ENCODE results near the gene EN2. TPM values are rescaled to one million over a fixed set of nuclear protein-coding genes. Genes with fewer than 3 reads are reported as not detected.

Gene EN2
- total RNA-seq, 2 donors from 2014 or later = not detected

DNA sequence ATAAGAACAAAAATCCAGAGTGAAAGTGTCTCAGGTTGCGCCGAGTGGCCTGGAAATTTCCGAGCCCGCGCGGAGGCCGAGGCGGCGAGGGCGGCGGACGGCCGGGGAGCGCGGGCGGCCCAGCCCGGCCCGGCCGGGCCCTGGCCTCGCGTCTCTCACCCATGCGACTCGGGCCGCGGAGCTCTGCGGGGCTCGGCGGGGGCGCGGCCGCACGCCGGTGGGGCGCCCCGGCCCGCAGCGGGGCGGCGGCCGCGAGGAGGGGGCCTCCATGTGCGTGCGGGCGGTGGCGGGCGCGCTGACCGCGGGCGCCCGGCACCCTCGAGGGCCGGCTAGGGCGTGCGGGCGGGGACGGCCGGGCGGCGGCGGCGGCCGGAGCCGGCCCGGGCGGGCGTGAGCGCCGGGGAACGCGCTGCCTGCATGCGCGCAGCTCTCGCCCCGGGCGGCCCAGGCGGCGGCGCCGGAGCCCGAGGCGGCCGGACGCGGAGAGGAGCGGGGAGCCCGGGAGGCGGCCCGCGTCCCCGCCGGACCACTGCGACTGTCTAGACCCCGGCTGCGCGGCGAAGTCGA, 302 bp upstream of the EN2 start:
- Mint-ChIP-seq H3K4me3 (peak overlapping the region; percentile 87), H3K36me3 (ENCODE audit: low read depth) (peaks cover 6% of the 10 kb centered on the region), H3K4me1 (peaks cover 26% of the 10 kb centered on the region), H3K27me3 (peaks cover 72% of the 10 kb centered on the region), H3K27ac (no peak overlapping the region)
- no peaks in the 10 kb centered on the region for H3K9me3 ChIP-seq (ENCODE audit: control insufficient read depth, low read length, poor library complexity, severe bottlenecking)
- DNase-seq = no peak
- peak; percentile 20 for ATAC-seq

DNA sequence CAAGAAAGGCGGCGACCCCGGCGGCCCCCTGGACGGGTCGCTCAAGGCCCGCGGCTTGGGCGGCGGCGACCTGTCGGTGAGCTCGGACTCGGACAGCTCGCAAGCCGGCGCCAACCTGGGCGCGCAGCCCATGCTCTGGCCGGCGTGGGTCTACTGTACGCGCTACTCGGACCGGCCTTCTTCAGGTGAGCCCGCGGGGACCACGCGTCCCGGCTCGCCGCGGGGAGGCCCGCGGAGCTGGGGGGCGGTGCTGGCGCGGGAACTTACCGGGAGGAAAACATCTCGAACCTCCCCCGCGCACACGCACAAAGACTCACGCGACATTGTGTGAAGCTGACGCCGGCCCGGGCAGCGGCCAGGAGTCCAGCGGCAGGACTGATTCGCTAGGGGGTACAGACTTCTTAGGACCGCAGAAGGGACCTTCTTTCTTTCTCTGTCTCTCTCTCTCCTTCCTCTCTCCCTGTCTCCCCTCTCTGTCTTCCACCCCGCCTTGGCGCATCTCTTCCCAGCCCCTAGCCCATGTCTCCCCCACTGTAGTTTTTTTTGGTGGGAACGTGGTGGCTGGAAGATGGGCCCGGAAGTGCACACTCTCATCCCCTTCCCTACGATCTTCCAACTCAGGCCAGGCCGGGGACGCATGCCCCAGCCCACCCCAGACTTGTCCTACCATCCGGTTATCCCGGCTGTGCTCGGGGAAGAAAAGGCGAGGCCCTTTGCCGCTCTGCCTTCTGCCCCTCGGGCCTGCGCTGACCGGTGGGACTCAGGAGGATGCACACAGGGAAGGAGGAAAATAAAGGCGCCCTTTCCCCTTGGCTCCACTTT, 1.2 kb downstream of the EN2 start:
- no peak for ATAC-seq
- no peaks in the 10 kb centered on the region for H3K9me3 ChIP-seq (ENCODE audit: control insufficient read depth, low read length, poor library complexity, severe bottlenecking)
- no peak overlapping the region for H3K27ac Mint-ChIP-seq
- peak overlapping the region; percentile 84 for H3K4me3 Mint-ChIP-seq
- DNase-seq = no peak
- H3K36me3 Mint-ChIP-seq (ENCODE audit: low read depth) = peaks cover 10% of the 10 kb centered on the region
- peaks cover 26% of the 10 kb centered on the region for H3K4me1 Mint-ChIP-seq
- H3K27me3 Mint-ChIP-seq = peaks cover 76% of the 10 kb centered on the region

DNA sequence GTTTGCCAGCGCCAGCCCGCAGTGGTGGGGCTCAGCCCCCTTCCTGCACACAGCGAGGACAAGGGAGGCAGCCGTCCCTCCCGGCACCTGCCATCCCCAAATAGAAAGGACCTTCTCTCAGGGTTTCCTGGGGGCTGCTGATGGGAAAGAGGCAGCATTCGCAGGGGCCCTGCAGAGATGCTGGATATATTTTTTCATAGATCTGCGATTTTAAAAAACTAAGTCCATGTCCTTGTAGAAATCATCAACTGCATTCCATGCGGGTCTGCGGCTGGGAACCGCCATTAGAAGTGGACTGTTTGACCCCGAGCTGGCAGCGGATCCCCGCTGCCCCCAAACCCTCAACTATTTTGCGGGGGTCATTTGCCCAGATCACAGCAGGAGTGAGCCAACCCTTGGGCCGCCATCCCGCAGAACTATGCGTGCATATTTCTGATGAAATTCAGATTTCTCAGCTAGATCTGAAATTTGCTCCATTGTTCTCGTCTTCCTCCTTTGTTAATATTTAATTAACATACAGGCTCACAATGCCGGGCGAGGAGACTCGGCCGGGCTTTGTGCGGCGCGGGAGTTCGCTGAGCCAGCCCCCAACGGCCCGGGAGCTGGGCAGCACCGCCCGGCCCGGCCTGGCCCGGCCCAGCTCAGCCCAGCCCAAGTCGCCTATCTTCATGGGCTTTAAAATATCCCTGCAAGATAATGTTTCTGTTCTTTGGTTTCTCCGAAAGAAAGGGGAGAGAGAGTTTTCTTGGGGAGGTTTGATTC, 2.0 kb downstream of the EN2 start:
- Mint-ChIP-seq H3K36me3 (ENCODE audit: low read depth) (peaks cover 10% of the 10 kb centered on the region), H3K4me1 (peaks cover 22% of the 10 kb centered on the region), H3K27ac (no peak overlapping the region), H3K27me3 (peaks cover 73% of the 10 kb centered on the region), H3K4me3 (peak overlapping the region; percentile 84)
- H3K9me3 ChIP-seq (ENCODE audit: control insufficient read depth, low read length, poor library complexity, severe bottlenecking) = no peaks in the 10 kb centered on the region
- ATAC-seq (no peak), DNase-seq (no peak)

DNA sequence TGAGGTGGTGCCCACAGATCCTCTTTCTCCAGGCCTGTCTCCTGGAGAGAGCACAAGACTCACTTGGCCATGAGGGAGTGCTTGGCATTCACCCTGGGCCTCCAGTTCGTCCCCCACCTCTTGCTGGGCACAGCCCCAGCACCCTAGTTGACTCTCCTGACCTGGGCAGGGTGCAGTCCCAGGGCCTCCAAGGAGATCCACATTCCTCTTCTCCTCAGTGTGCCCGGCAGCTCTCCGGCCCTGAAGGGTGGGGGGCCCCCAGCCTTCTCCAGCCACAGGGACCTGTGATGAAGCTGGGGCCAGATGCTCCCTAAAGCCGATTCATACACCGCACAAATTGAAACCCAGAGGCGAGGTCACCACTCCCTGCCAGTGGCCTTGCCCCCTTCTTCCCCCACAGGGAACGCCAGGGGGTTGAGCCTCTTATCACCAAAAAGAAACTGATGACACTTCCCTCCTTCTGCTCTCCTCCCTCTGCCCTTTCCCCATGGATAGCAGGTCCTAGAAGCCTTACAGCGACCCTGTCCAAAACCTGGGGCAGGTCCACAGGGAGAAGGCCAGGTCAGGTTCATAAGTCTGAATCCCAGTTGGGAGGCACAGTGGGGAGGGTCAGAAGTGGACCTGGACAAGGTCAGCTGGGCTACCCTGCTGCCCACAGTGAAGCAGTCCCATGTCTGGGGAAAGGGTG, 3.1 kb downstream of the EN2 start:
- Mint-ChIP-seq H3K36me3 (ENCODE audit: low read depth) (peaks cover 10% of the 10 kb centered on the region), H3K4me1 (peaks cover 18% of the 10 kb centered on the region), H3K27me3 (peaks cover 71% of the 10 kb centered on the region), H3K27ac (no peak overlapping the region), H3K4me3 (no peak overlapping the region)
- H3K9me3 ChIP-seq (ENCODE audit: control insufficient read depth, low read length, poor library complexity, severe bottlenecking) = no peaks in the 10 kb centered on the region
- no peak for ATAC-seq
- no peak for DNase-seq

DNA sequence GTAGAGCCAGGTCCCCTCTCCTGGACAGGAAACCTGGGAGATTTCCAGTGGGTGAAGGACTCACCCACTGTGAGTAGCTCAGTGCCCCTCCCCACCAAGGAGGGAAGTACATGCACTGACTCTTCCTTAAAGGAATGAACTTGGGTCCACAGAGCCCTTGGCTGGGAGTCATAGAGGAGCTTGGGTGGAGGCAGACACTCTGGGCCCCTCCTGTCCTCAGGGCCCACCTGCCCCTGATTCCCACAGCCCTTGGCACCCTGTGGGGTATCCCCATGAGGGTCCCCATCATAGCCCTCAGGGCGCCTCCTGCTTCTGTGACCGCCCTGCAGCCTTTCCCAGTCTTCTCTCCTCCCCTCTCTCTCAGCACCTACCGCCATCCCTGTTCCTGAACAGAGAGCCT, 3.7 kb downstream of the EN2 start:
- ATAC-seq = no peak
- DNase-seq = no peak
- H3K4me1 Mint-ChIP-seq = peaks cover 16% of the 10 kb centered on the region
- H3K36me3 Mint-ChIP-seq (ENCODE audit: low read depth) = peaks cover 8% of the 10 kb centered on the region
- peaks cover 66% of the 10 kb centered on the region for H3K27me3 Mint-ChIP-seq
- no peak overlapping the region for H3K27ac Mint-ChIP-seq
- H3K4me3 Mint-ChIP-seq = no peak overlapping the region
- no peaks in the 10 kb centered on the region for H3K9me3 ChIP-seq (ENCODE audit: control insufficient read depth, low read length, poor library complexity, severe bottlenecking)

DNA sequence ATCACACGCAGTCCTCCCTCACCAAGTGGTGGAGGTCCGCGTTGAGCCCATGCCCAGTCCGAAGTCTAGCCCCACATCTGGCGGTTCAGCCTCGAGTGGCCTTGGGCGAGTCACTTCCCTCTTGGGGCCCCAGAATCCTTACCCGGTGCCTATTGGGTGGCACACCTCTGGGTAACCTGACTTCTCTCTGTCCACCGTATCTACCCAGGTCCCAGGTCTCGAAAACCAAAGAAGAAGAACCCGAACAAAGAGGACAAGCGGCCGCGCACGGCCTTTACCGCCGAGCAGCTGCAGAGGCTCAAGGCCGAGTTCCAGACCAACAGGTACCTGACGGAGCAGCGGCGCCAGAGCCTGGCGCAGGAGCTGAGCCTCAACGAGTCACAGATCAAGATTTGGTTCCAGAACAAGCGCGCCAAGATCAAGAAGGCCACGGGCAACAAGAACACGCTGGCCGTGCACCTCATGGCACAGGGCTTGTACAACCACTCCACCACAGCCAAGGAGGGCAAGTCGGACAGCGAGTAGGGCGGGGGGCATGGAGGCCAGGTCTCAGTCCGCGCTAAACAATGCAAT, 4.3 kb downstream of the EN2 start:
- Mint-ChIP-seq H3K4me1 (peaks cover 11% of the 10 kb centered on the region), H3K36me3 (ENCODE audit: low read depth) (peaks cover 8% of the 10 kb centered on the region), H3K27me3 (peaks cover 61% of the 10 kb centered on the region), H3K4me3 (no peak overlapping the region), H3K27ac (no peak overlapping the region)
- DNase-seq = no peak
- ATAC-seq = no peak
- H3K9me3 ChIP-seq (ENCODE audit: control insufficient read depth, low read length, poor library complexity, severe bottlenecking) = no peaks in the 10 kb centered on the region

DNA sequence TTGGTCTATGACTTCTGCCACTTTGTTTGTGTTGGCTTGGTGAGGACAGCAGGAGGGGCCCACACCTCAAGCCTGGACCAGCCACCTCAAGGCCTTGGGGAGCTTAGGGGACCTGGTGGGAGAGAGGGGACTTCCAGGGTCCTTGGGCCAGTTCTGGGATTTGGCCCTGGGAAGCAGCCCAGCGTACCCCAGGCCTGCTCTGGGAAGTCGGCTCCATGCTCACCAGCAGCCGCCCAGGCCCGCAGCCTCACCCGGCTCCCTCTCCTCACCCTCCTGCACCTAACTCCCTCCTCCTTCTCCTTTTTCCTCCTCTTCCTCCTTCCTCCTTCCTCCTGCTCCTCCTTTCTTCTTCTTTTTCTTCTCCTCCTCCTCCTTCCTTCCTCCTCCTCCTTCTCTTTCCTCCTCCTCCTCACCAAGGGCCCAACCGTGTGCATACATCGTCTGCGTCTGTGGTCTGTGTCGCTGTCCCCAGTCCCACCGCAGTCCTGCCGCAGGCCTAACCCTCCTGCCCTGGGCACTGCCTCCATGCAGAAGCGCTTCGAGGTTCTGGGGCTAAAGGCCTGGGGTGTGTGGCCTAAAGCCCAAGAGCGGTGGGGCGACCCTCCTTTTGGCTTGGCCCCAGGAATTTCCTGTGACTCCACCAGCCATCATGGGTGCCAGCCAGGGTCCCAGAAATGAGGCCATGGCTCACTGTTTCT, 5.3 kb downstream of the EN2 start:
- ATAC-seq (no peak), DNase-seq (no peak)
- no peaks in the 10 kb centered on the region for H3K9me3 ChIP-seq (ENCODE audit: control insufficient read depth, low read length, poor library complexity, severe bottlenecking)
- Mint-ChIP-seq H3K4me1 (peaks cover 10% of the 10 kb centered on the region), H3K27me3 (peaks cover 61% of the 10 kb centered on the region), H3K27ac (no peak overlapping the region), H3K4me3 (no peak overlapping the region), H3K36me3 (ENCODE audit: low read depth) (peaks cover 8% of the 10 kb centered on the region)

DNA sequence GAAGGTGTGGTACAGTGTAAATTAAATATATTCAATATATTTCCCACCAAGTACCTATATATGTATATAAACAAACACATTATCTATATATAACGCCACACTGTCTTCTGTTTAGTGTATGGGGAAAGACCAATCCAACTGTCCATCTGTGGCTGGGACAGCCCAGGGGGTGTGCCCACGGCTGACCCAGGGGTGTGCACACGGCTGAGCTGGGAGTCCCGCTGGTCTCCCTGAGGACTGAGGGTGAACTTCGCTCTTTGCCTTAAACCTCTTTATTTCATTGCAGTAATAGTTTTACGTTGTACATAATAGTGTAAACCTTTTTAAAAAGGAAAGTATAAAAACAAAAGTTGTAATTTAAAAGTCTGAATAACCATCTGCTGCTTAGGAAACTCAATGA, 6.3 kb downstream of the EN2 start:
- Mint-ChIP-seq H3K36me3 (ENCODE audit: low read depth) (peaks cover 10% of the 10 kb centered on the region), H3K4me1 (peaks cover 12% of the 10 kb centered on the region), H3K27me3 (peaks cover 69% of the 10 kb centered on the region), H3K4me3 (no peak overlapping the region), H3K27ac (no peak overlapping the region)
- DNase-seq = no peak
- H3K9me3 ChIP-seq (ENCODE audit: control insufficient read depth, low read length, poor library complexity, severe bottlenecking) = no peaks in the 10 kb centered on the region
- ATAC-seq = no peak

DNA sequence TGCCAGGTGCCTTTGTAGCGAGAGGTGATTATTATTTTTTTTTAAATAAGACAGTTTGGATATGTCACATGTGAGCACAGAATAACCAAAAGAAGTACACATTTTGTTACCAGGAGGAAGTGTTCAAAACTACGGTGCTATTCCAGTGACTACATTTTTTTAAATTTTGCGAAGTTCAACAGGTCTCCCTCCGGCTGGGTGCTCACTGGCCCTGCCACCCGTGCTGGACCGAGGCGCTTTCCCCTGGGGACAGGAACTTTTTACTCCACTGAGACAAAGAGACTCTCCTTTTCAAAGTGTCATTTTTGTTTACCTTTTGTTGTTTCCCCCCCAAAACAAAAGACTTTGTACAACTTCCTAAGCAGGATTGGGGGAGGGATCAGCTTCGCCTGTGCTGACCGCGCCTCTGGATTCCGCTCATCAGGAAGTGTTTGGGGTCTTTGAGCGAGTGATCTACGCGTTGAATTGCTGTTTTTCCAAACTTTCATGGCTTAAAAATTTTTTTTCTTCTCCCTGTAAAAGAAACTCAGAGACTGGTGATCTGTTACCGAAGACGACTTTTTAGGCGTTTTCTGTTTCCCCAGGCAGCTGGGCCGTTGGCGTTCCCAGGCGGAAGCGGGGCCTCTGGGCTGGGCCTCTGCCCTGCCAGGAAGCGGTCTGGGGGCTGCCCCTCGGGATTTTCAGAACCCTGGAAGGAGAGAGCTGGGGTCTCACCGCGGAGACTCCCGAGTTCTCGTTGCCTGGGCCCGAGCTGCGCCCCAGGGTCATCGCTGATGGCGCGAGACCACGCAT, 7.2 kb downstream of the EN2 start:
- no peak for ATAC-seq
- H3K27me3 Mint-ChIP-seq = peaks cover 69% of the 10 kb centered on the region
- H3K27ac Mint-ChIP-seq = no peak overlapping the region
- H3K36me3 Mint-ChIP-seq (ENCODE audit: low read depth) = peaks cover 6% of the 10 kb centered on the region
- no peak for DNase-seq
- no peaks in the 10 kb centered on the region for H3K9me3 ChIP-seq (ENCODE audit: control insufficient read depth, low read length, poor library complexity, severe bottlenecking)
- H3K4me3 Mint-ChIP-seq = no peak overlapping the region
- H3K4me1 Mint-ChIP-seq = peaks cover 10% of the 10 kb centered on the region

DNA sequence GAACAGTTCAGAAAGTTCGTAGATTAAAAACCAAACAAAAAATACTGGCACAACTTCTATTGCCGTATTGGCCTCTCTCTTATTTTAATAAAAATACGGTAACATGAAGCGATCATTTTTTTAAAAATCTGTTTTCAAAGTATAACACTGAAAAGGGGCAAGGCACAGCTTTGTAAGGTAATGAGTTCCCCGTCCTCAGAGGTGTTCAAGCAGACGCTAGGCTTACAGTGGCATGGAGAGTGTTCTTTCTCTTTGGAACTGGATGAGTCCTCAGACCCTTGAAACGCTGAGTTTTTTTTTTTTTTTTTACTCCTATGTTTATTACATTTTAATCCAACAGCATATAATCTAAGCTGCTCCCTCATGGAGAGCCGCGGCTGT, 7.8 kb downstream of the EN2 start:
- no peak overlapping the region for H3K27ac Mint-ChIP-seq
- peaks cover 12% of the 10 kb centered on the region for H3K4me1 Mint-ChIP-seq
- no peaks in the 10 kb centered on the region for H3K9me3 ChIP-seq (ENCODE audit: control insufficient read depth, low read length, poor library complexity, severe bottlenecking)
- DNase-seq (no peak), ATAC-seq (no peak)
- no peak overlapping the region for H3K4me3 Mint-ChIP-seq
- H3K36me3 Mint-ChIP-seq (ENCODE audit: low read depth) = peaks cover 6% of the 10 kb centered on the region
- H3K27me3 Mint-ChIP-seq = peaks cover 69% of the 10 kb centered on the region

DNA sequence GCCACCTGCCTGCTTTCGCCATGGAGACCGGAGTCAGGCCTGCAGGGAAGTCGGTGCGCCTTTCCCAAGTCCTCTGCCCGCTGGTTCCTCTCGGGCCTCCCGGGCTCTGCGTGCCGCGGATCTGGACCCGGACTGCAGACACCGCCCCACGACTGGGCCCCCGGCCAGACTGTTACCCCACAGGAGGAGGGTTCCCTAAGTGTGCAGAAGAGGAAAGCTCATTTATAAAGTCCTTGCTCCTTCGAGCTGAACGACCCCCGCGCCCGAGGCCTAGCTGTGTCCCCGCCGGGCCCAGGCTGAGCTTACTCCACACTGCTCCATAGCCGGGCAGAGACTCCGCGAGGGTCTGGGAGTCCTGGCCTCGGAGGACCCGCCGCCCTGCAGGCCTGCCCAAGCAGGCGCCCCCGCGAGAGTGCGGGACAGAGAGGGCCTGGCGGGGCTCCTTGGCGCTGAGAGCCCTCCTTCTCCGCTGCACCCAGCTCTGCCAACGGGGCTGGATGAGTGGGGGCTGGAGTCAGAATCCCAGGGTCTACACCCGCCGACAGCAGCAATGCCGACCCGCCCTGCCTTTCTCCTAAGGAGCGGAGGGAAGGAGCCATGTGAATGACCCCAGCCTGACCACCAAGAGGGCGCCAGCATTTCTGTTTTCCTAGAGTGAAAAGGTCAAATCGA, 8.3 kb downstream of the EN2 start:
- peak overlapping the region; percentile 45 for H3K4me3 Mint-ChIP-seq
- DNase-seq = no peak
- no peaks in the 10 kb centered on the region for H3K9me3 ChIP-seq (ENCODE audit: control insufficient read depth, low read length, poor library complexity, severe bottlenecking)
- H3K36me3 Mint-ChIP-seq (ENCODE audit: low read depth) = peaks cover 6% of the 10 kb centered on the region
- ATAC-seq = no peak
- H3K4me1 Mint-ChIP-seq = peaks cover 15% of the 10 kb centered on the region
- H3K27ac Mint-ChIP-seq = no peak overlapping the region
- H3K27me3 Mint-ChIP-seq = peaks cover 69% of the 10 kb centered on the region
